DMS 273 (cell line): ENCODE measurements around the gene HLTF.
"Not testable (repeated sequence)": the region's sequence is repeated elsewhere in the genome, so short reads cannot be mapped to it uniquely, and the experiment has no call there.

ENCODE experiments used
- DNase-seq: peaks from one replicate; lab custom pipeline; 2025; ENCODE audit not compliant: unreplicated experiment; lab: John Stamatoyannopoulos, UW

HLTF gene

GRCh38 chr3:148997623-148998022, 88.7 kb downstream of the HLTF start:
- DNase-seq: no peak

GRCh38 chr3:148992635-148993255, 93.6 kb downstream of the HLTF start:
- peak; percentile 22 for DNase-seq

- peak; percentile 82 for DNase-seq
Observed at GRCh38 chr3:148992027-148992634, 94.2 kb downstream of the HLTF start.

- DNase-seq: peak; percentile 95
Observed at GRCh38 chr3:148991219-148992026, 94.9 kb downstream of the HLTF start, which contains the start of gene GYG1. TSS of gene GYG1 (plus strand) at chr3:148991540. CDS start at chr3:148991641, 101 bp downstream.

- DNase-seq: no peak
Observed at GRCh38 chr3:148990236-148990635, 96.1 kb downstream of the HLTF start.

GRCh38 chr3:148987551-148987950, 98.8 kb downstream of the HLTF start:
- not testable (repeated sequence) for DNase-seq

GRCh38 chr3:148981273-148981672, 105.1 kb downstream of the HLTF start:
- DNase-seq: no peak
